Measurements from ENCODE around the gene SH3BGRL2.

DNA sequence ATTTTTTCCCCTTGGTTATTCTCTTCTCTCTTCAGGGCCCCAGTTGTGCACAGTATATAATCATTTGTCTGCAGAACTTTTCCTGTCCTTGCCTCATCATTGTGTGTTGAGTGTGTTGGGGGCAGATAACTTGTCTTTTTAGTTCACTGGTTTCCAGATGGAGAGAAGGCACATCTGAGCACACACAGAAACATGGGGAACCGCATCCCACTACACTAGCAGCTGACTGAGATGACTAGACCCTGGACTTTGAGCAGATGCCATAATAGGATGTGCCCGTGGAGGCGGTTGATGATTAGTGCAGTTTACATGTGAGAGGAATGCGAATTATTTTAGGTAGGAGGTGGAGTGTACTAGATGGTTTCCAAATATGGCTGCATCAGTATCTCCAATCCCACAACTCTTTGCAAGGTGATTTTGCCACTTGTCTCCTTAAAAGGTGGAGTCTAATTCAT is 26.5 kb upstream of the SH3BGRL2 start:
- TF ChIP-seq, protein P1, sequence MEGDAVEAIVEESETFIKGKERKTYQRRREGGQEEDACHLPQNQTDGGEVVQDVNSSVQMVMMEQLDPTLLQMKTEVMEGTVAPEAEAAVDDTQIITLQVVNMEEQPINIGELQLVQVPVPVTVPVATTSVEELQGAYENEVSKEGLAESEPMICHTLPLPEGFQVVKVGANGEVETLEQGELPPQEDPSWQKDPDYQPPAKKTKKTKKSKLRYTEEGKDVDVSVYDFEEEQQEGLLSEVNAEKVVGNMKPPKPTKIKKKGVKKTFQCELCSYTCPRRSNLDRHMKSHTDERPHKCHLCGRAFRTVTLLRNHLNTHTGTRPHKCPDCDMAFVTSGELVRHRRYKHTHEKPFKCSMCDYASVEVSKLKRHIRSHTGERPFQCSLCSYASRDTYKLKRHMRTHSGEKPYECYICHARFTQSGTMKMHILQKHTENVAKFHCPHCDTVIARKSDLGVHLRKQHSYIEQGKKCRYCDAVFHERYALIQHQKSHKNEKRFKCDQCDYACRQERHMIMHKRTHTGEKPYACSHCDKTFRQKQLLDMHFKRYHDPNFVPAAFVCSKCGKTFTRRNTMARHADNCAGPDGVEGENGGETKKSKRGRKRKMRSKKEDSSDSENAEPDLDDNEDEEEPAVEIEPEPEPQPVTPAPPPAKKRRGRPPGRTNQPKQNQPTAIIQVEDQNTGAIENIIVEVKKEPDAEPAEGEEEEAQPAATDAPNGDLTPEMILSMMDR (IDR thresholded peaks at IDR 0.05) = no peak
- TF ChIP-seq POLR2A (IDR thresholded peaks at IDR 0.05) = no peak
